A673 (cell line): ENCODE results near the gene ELF1. TPM values are rescaled to one million over a fixed set of nuclear protein-coding genes. Genes with fewer than 3 reads are reported as not detected.

Experiments used
- BruUV-seq: library from RNA; stranded (reverse); fragments of 400-500 nt; replicated peaks from 2 replicates; lab custom pipeline; 2021; lab: Mats Ljungman, UMichigan
- CTCF ChIA-PET: fragments of 300-600 bp; sonication (Branson Sonifier 250); formaldehyde crosslinking; loops from one replicate; lab custom pipeline; 2022; ENCODE audit warnings: antibody characterized with exemption; lab: Charles Lee
- POLR2A ChIA-PET: fragments of 300-600 bp; sonication (Branson Sonifier 250); formaldehyde crosslinking; loops from one replicate; lab custom pipeline; 2022; ENCODE audit warnings: antibody characterized with exemption; ENCODE audit not compliant: low non-redundant PET; lab: Charles Lee
- DNase-seq: peaks from one replicate; pipeline ENCODE4 v3.0.0-alpha.2; 2015; ENCODE audit warnings: low spot score
- H3K27ac ChIP-seq: fragments of 200-600 bp; sonication (generic); 2 replicates; pipeline ENCODE4 v1.5.1; 2016; ENCODE audit warnings: mixed run types, low read depth, mild to moderate bottlenecking, mixed read lengths, antibody characterized with exemption, low read length; ENCODE audit not compliant: poor library complexity, severe bottlenecking
- H3K27me3 ChIP-seq: fragments of 200-600 bp; sonication (generic); replicated peaks from 2 replicates; pipeline ENCODE4 v1.6.1; 2017; ENCODE audit warnings: mixed run types, low read depth, mild to moderate bottlenecking, mixed read lengths, antibody characterized with exemption, low read length; ENCODE audit not compliant: insufficient read depth, poor library complexity
- H3K36me3 ChIP-seq: fragments of 200-600 bp; sonication (generic); 2 replicates; pipeline ENCODE4 v1.6.1; 2016; ENCODE audit warnings: mixed run types, mild to moderate bottlenecking, mixed read lengths, antibody characterized with exemption, low read length; ENCODE audit not compliant: insufficient read depth, poor library complexity, severe bottlenecking
- H3K4me1 ChIP-seq: fragments of 200-600 bp; sonication (generic); 2 replicates; pipeline ENCODE4 v1.6.1; 2017; ENCODE audit warnings: mixed run types, mild to moderate bottlenecking, mixed read lengths, antibody characterized with exemption, low read length; ENCODE audit not compliant: insufficient read depth, poor library complexity, severe bottlenecking
- H3K4me3 ChIP-seq: fragments of 200-600 bp; sonication (generic); 2 replicates; pipeline ENCODE4 v1.5.1; 2016; ENCODE audit warnings: low read depth, mixed run types, mild to moderate bottlenecking, mixed read lengths, low read length; ENCODE audit not compliant: poor library complexity, severe bottlenecking
- H3K9me3 ChIP-seq: fragments of 200-600 bp; sonication (generic); 2 replicates; pipeline ENCODE4 v1.6.1; 2016; ENCODE audit warnings: mixed run types, low read depth, mild to moderate bottlenecking, mixed read lengths, antibody characterized with exemption, low read length; ENCODE audit not compliant: poor library complexity, severe bottlenecking
- CTCF ChIP-seq: fragments of 300-800, 200-600 bp; sonication (generic); conservative IDR thresholded peaks from 2 replicates; pipeline ENCODE4 v1.5.1; 2017; ENCODE audit warnings: low read depth, mild to moderate bottlenecking, antibody characterized with exemption, low read length, moderate library complexity, mixed read lengths
- EZH2 ChIP-seq: fragments of 200-600 bp; sonication (generic); IDR thresholded peaks from 2 replicates; pipeline ENCODE4 v1.6.1; 2017; ENCODE audit warnings: borderline replicate concordance, low read depth, mild to moderate bottlenecking, mixed read lengths, antibody characterized with exemption, low read length; ENCODE audit not compliant: poor library complexity, severe bottlenecking
- intact Hi-C: fragments of 100-400 bp; cut with micrococcal nuclease; formaldehyde crosslinking; loops from one replicate; pipeline ENCODE4 v1.10.0; 2022; ENCODE audit not compliant: unreplicated experiment
- total RNA-seq: library from RNA; stranded (reverse); gene quantifications from 2 replicates; pipeline ENCODE4 v1.2.3, GENCODE V29; 2021

The ELF1 gene
- total RNA-seq, 1 experiment from 2014 or later = 31.5 TPM

- DNase-seq = no peak
- intact Hi-C loops = no loop called here
- H3K4me1 ChIP-seq = no peaks in the 10 kb centered on the region
- no peaks in the 10 kb centered on the region for H3K9me3 ChIP-seq
- H3K4me3 ChIP-seq = no peak overlapping the region
- H3K36me3 ChIP-seq = no peaks in the 10 kb centered on the region
- CTCF ChIA-PET = no interaction called here
- TF ChIP-seq EZH2 (no peak), CTCF (no peak)
- no peak overlapping the region for H3K27ac ChIP-seq
- no peaks in the 10 kb centered on the region for H3K27me3 ChIP-seq
- no TSS peak for BruUV-seq
- POLR2A ChIA-PET = no interaction called here
These were observed 6.6 kb downstream of the ELF1 start for GRCh38 chr13:41012536-41012935.

DNA sequence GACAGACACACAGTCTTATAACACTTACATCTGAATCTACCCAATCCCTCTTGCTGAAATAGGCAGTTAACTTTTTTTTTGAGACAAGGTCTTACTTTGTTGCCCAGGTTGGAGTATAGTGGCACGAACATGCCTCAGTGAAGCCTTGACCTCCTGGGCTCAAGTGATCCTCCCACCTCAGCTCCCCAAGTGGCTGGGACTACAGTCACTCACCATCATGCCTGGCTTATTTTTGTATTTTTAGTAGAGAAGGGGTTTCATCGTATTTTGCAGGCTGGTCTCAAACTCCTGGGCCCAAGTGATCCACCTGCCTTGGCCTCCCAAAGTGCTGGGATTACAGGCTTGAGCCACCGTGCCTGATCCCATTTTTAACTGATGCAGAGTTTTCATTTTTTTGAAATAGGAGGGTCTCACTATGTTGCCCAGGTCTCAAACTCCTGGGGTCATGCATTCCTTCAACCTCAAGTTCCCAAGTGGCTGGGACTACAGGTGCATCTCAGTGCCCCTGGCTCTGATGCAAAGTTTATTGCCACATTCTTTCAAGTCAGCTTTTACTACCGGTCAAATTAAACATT is 7.6 kb downstream of the ELF1 start:
- CTCF ChIA-PET = no interaction called here

DNA sequence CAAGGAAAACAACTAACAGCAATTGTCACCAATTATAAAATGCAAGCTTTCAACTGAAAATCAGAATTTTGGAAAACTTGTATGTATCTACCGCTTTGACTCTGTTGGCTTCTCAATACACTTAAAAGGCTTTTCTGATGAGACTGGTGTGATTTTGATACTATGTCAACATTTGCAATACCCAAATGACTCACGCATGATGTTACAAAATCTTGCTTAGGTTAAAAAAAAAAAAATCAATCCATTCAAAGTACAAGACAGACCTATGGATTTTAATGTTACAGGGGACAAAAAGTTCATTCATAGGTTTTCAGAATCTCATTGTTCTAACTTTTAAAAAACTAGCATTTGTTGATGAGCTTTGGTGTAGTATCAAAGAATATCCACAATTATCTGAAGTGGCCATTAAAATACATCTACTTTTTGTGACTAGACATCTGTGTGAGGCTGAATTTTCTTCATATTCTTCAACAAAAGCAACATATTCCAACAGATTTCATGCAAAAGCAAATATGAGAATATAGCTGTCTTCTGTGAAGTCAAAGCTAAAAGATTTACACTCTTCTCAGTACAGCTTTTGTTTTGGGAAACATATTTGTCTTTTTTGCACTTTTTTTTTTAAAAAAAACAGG is 10.7 kb downstream of the ELF1 start:
- intact Hi-C loops = no loop called here
- Histone ChIP-seq H3K27ac (no peak overlapping the region), H3K4me1 (peaks cover 10% of the 10 kb centered on the region), H3K36me3 (no peaks in the 10 kb centered on the region), H3K4me3 (no peak overlapping the region), H3K27me3 (no peaks in the 10 kb centered on the region), H3K9me3 (no peaks in the 10 kb centered on the region)
- BruUV-seq = no TSS peak
- TF ChIP-seq EZH2 (no peak), CTCF (no peak)
- no peak for DNase-seq
- ChIA-PET CTCF (no interaction called here), POLR2A (no interaction called here)

More for the DNA sequence above, 7.6 kb downstream of the ELF1 start:
- H3K27ac ChIP-seq = no peak overlapping the region
- no peaks in the 10 kb centered on the region for H3K4me1 ChIP-seq
- no TSS peak for BruUV-seq
- no peak for DNase-seq
- H3K9me3 ChIP-seq = no peaks in the 10 kb centered on the region
- H3K36me3 ChIP-seq = no peaks in the 10 kb centered on the region
- POLR2A ChIA-PET = no interaction called here
- no peak overlapping the region for H3K4me3 ChIP-seq
- H3K27me3 ChIP-seq = no peaks in the 10 kb centered on the region
- TF ChIP-seq CTCF (no peak), EZH2 (no peak)
- intact Hi-C loops = no loop called here
